ENCODE results near the gene LIN54. TPM values are rescaled to one million over a fixed set of nuclear protein-coding genes. Genes with fewer than 3 reads are reported as not detected.

Gene LIN54
- total and polyA plus RNA-seq, 2 of the 13 experiments (the other 11 are each of a cell fraction or from before 2014, with no cell fraction given), result 25.2 to 32.9 TPM

- peak; percentile 81 for TF ChIP-seq ZNF574 (CRISPR knock-in tag; IDR thresholded peaks at IDR 0.05)
- TF ChIP-seq FOXO1 (CRISPR knock-in tag; IDR thresholded peaks at IDR 0.05), result peak; percentile 48; the same call in 1 of the 2 replicates
- peak; percentile 64 for TF ChIP-seq ZNF142 (CRISPR knock-in tag; IDR thresholded peaks at IDR 0.05)
- peak; percentile 60; the same call in 1 of the 2 replicates for TF ChIP-seq ZNF224 (CRISPR knock-in tag; IDR thresholded peaks at IDR 0.05)
- no peak; the same call in 1 of the 2 replicates for TF ChIP-seq ZBTB7A (CRISPR knock-in tag; IDR thresholded peaks at IDR 0.05)
- TF ChIP-seq IKZF4 (CRISPR knock-in tag; IDR thresholded peaks at IDR 0.05; ENCODE audit: borderline replicate concordance, low read depth, not compliant biosample characterization), result peak; percentile 81
- peak; percentile 69; the same call in 1 of the 3 replicates for TF ChIP-seq MXI1 (IDR thresholded peaks at IDR 0.05; ENCODE audit: borderline replicate concordance, low read depth, low read length)
- TF ChIP-seq CSRNP2 (CRISPR knock-in tag; conservative IDR thresholded peaks at IDR 0.05; ENCODE audit: low read depth), result no peak
- peak; percentile 89 for TF ChIP-seq TBX2 (CRISPR knock-in tag; IDR thresholded peaks at IDR 0.05; ENCODE audit: borderline replicate concordance)
- no peak for TF ChIP-seq NCOA5 (CRISPR knock-in tag; IDR thresholded peaks at IDR 0.05)
- TF ChIP-seq ZNF576 (CRISPR knock-in tag; IDR thresholded peaks at IDR 0.05), result no peak
- TF ChIP-seq ZNF879 (CRISPR knock-in tag; IDR thresholded peaks at IDR 0.05), result no peak
- TF ChIP-seq ZNF510 (CRISPR knock-in tag; IDR thresholded peaks at IDR 0.05; ENCODE audit: low read depth), result 0 out of 2 replicates have a peak, but pooled peaks have one; percentile 31
- TF ChIP-seq FOXK1 (CRISPR knock-in tag; IDR thresholded peaks at IDR 0.05; ENCODE audit: borderline replicate concordance, low read depth), result no peak; the same call in 1 of the 2 replicates
- TF ChIP-seq KAT8 (CRISPR knock-in tag; IDR thresholded peaks at IDR 0.05), result peak; percentile 58; the same call in 1 of the 2 replicates
- peak; percentile 77 for TF ChIP-seq MED8 (CRISPR knock-in tag; IDR thresholded peaks at IDR 0.05; ENCODE audit: insufficient replicate concordance)
- 0 out of 2 replicates have a peak, but pooled peaks have one; percentile 10 for TF ChIP-seq JUND (CRISPR knock-in tag; IDR thresholded peaks at IDR 0.05)
- TF ChIP-seq ZNF234 (CRISPR knock-in tag; conservative IDR thresholded peaks at IDR 0.05), result 0 out of 2 replicates have a peak, but pooled peaks have one; percentile 46
Observed at GRCh38 chr4:82900411-82901182, 110.0 kb downstream of the LIN54 start, which contains the start of gene THAP9 (continued).
